IgD-negative memory B cell (primary cell): ENCODE data around the gene PDE4C. TPM values are rescaled to one million over a fixed set of nuclear protein-coding genes. Genes with fewer than 3 reads are reported as not detected.

ENCODE experiments used
- H3K27ac Mint-ChIP-seq, 3 donors: one replicate each; pipeline ENCODE4 v1.8.0; 2020 to 2022; ENCODE audit warnings: mild to moderate bottlenecking in 3 of 3, mixed read lengths in 3 of 3, moderate library complexity in 1 of 3
- H3K27me3 Mint-ChIP-seq: one replicate; pipeline ENCODE4 v1.8.0; 2021; ENCODE audit warnings: mixed read lengths
- H3K36me3 Mint-ChIP-seq: one replicate; pipeline ENCODE4 v1.8.0; 2020; ENCODE audit warnings: mild to moderate bottlenecking, mixed read lengths
- H3K4me1 Mint-ChIP-seq, 3 donors: one replicate each; pipeline ENCODE4 v1.8.0; 2020 to 2022; ENCODE audit warnings: mixed read lengths in 3 of 3, mild to moderate bottlenecking in 1 of 3
- H3K4me3 Mint-ChIP-seq, 4 donors: one replicate each; pipeline ENCODE4 v1.8.0; 2020 to 2022; ENCODE audit warnings: mild to moderate bottlenecking in 4 of 4, mixed read lengths in 4 of 4, moderate library complexity in 3 of 4
- H3K9me3 Mint-ChIP-seq, 3 donors: one replicate each; pipeline ENCODE4 v1.8.0; 2020 to 2021; ENCODE audit warnings: mixed read lengths in 3 of 3, mild to moderate bottlenecking in 1 of 3
- polyA plus RNA-seq: library from polyadenylated mRNA; unstranded; fragments of 300-500 nt; fragmentation: Illumina TruSeq; gene quantifications from one replicate; pipeline ENCODE4 v1.2.3, GENCODE V29; 2021

The PDE4C gene
- polyA plus RNA-seq, 1 donor from 2014 or later: not detected

DNA sequence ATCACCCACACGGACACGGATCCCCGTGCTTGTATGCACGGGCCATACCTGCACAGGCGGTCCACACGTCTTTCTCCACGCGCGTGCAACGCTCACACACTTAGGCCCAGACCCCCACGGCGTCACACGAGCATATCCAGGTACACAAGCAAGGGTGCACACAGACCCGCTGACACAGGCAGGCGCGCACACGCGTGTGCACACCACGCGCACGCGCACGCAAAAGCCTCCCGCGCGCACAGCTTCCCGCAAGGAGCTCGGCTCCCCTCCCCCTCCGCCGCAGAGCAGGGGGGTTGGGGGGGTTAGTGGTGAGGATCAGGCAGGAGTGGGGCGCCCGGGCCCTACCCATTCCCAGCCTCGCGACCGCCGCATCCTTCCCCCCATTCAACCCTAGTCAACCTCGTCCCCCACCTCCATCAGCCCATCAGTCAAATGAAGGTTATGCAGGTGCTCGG is 22.8 kb downstream of the PDE4C start:
- peak overlapping the region; percentile 93 to 99 (median 95) for H3K4me3 Mint-ChIP-seq
- no peaks in the 10 kb centered on the region for H3K27me3 Mint-ChIP-seq
- peaks cover 10 to 14% (median 12%) of the 10 kb centered on the region in 3 donors for H3K4me1 Mint-ChIP-seq
- H3K9me3 Mint-ChIP-seq: no peaks in the 10 kb centered on the region
- no peaks in the 10 kb centered on the region for H3K36me3 Mint-ChIP-seq
- H3K27ac Mint-ChIP-seq: peak overlapping the region; percentile 90 to 97 (median 91)

DNA sequence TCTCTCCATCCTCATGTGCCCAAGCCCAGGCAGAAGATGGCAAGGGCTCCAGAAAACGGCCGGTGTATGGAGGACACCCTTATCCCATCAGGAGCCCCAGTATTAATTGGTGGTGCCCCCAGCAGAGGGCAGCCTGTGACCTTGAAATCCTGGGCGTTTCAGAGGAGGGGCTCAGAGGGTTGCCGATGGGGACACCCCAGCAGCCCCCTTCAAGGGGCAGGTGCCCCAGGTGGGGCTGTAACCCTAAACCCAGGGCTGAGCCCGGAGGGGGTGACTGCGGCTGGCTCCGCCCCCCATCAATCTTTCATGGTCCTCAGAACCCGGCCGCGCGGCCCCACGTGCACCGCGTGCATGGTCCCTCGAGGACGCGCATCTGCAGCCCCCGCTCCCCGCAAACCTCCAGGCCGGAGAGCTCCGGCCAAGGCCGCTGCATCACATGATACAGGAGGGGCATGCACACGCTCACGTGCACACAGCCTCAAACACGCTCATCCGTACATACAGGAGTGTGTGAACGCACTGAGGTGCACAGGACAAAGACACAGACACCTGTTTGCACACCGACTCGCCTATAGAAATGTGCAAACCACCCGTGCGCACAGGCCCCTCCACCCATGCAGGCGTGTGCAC is 23.3 kb downstream of the PDE4C start:
- Mint-ChIP-seq H3K27me3 (no peaks in the 10 kb centered on the region), H3K36me3 (no peaks in the 10 kb centered on the region), H3K4me1 (peaks cover 10 to 14% (median 11%) of the 10 kb centered on the region in 3 donors), H3K27ac (peak overlapping the region; percentile 90 to 97 (median 91)), H3K4me3 (peak overlapping the region; percentile 93 to 99 (median 95)), H3K9me3 (no peaks in the 10 kb centered on the region)

DNA sequence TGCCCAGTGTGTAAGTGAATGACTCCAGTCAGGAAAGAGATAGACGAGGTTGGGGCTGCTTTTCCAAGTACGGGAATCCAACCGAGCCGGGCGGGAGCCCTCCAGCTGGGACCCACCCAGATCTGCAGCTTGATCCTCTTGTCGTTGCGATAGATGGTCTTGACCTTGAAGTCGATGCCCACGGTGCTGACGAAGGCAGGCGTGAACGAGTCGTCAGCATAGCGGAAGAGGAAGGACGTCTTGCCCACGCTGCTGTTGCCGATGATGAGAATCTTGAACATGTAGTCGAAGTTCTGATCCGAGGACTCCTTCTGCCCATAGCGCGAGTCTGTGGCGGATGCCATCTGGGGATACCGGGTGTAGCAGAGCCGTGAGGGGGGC is 23.9 kb downstream of the PDE4C start:
- no peaks in the 10 kb centered on the region for H3K9me3 Mint-ChIP-seq
- peak overlapping the region in 2 of 3 donors; percentile 16 to 79 for H3K27ac Mint-ChIP-seq

DNA sequence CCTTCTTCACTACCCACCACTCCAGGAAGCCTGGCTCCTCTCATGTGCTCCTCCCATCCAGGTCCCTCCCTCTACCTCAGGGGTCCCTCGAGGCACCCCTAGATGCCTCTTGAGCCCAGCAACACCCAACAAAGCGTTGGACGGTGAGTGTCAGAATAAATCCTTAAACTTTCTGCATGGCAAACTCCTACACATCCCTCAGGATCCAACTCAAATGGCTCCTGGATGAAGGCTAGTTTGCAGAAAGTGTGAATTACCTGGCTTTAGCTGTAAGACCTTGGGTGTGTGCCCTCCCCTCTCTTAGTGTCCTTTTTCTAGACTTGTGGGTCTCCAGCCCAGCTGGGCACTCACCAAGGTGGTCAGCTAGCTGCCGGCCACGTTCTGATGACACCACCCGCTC is 27.9 kb downstream of the PDE4C start:
- peak overlapping the region in 1 of 4 donors; percentile 59 for H3K4me3 Mint-ChIP-seq
- peak overlapping the region in 2 of 3 donors; percentile 56 to 57 for H3K27ac Mint-ChIP-seq
- peaks cover 13 to 22% (median 21%) of the 10 kb centered on the region in 3 donors for H3K4me1 Mint-ChIP-seq
- no peaks in the 10 kb centered on the region for H3K9me3 Mint-ChIP-seq
- H3K36me3 Mint-ChIP-seq: no peaks in the 10 kb centered on the region
- H3K27me3 Mint-ChIP-seq: no peaks in the 10 kb centered on the region

More for the DNA sequence above, 23.9 kb downstream of the PDE4C start:
- Mint-ChIP-seq H3K27me3 (no peaks in the 10 kb centered on the region), H3K36me3 (no peaks in the 10 kb centered on the region), H3K4me3 (peak overlapping the region; percentile 67 to 93 (median 73)), H3K4me1 (peaks cover 10 to 14% (median 11%) of the 10 kb centered on the region in 3 donors)

DNA sequence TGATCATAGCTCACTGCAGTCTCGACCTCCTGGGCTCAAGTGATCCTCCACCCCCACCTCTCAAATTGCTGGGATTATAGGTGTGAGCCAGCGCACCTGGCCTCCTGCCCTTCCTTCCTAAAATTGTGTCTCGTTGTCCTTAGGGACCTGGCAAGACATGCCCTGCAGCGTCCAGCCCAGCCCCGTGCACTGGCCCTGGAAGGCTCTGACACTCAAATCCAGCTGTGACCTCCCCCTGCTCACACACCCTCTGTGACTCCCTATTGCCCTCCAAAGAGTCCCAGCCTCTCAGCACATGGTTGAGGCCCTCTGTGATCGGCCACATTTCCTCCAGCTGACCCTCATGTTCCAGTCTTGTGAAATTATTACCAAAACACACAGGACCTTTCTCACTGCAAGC is 28.3 kb downstream of the PDE4C start:
- H3K4me3 Mint-ChIP-seq: peak overlapping the region in 2 of 4 donors; percentile 59 to 74
- no peaks in the 10 kb centered on the region for H3K27me3 Mint-ChIP-seq
- H3K27ac Mint-ChIP-seq: peak overlapping the region; percentile 56 to 76 (median 57)
- peaks cover 13 to 24% (median 19%) of the 10 kb centered on the region in 3 donors for H3K4me1 Mint-ChIP-seq
- no peaks in the 10 kb centered on the region for H3K9me3 Mint-ChIP-seq
- H3K36me3 Mint-ChIP-seq: no peaks in the 10 kb centered on the region

DNA sequence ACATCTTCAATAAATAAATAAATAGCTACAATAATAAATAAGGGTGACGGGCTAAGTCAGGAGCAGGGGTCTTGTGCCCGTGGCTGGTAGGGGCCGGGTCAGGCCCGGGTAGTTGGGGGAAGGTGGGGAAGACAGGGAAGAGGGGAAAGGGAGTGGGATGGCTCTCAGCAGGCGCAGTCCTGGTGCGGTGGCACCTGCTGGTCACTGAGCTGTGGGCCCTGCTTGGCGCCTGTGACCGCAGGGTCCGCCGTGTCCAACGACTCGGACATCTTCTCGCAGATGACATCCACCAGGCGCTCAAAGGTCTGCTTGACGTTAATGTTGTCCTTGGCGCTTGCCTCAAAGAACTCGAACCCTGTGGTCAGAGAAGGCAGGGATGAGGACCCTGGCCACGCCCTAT is 28.9 kb downstream of the PDE4C start:
- peaks cover 9 to 21% (median 17%) of the 10 kb centered on the region in 3 donors for H3K4me1 Mint-ChIP-seq
- no peaks in the 10 kb centered on the region for H3K27me3 Mint-ChIP-seq
- H3K9me3 Mint-ChIP-seq: no peaks in the 10 kb centered on the region
- peak overlapping the region in 1 of 3 donors; percentile 50 for H3K27ac Mint-ChIP-seq
- no peaks in the 10 kb centered on the region for H3K36me3 Mint-ChIP-seq
- H3K4me3 Mint-ChIP-seq: no peak overlapping the region

DNA sequence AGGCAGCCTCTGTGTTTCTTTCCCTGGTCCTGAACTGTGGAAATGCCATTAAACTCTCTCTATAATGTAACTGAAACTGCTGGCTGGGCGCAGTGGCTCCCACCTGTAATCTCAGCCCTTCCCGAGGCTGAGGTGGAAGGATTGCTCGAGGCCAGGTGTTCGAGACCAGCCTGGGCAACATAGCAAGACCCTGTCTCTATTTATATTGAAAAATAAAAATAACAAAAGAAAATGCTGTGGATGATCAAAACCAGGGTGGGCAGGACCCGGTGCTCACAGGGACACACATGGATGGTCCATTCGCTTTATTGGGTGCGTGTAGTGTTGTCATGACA is 29.8 kb downstream of the PDE4C start:
- no peaks in the 10 kb centered on the region for H3K36me3 Mint-ChIP-seq
- H3K9me3 Mint-ChIP-seq: no peaks in the 10 kb centered on the region
- peak overlapping the region in 2 of 3 donors; percentile 27 to 39 for H3K27ac Mint-ChIP-seq
- peaks cover 14 to 21% (median 20%) of the 10 kb centered on the region in 3 donors for H3K4me1 Mint-ChIP-seq
- H3K27me3 Mint-ChIP-seq: no peaks in the 10 kb centered on the region
- peak overlapping the region in 3 of 4 donors; percentile 35 to 68 (median 46) for H3K4me3 Mint-ChIP-seq

DNA sequence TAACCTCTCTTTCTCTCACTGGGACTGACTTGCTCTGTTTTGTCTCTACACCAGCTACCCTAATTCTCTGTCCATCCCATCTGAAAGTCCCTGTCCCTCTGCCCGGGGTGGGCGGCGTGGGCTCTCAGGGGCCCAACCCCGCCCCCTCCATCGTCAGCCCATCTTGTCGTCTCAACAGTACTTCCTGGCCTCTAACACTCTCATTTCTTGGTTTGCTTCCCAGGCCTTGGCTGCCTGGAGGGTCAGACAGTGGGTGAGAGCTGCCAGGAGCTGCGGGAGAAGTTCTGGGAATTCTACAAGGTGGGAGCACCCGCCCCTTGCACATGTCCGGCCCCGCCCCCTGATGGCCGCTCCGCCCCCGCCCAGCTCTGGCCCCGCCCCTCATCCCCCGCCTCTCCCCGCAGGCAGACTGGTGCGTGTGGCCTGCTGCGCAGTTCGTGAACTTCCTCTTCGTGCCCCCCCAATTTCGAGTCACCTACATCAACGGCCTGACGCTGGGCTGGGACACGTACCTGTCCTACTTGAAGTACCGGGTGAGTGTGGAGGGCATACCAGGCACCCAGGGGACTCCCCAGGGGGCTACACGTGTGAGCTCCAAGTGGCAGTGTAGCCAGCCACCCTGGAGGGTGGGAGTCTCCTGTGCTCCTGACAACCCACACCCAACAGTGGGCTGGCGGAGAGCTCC is 31.5 kb downstream of the PDE4C start:
- H3K4me3 Mint-ChIP-seq: peak overlapping the region; percentile 85 to 94 (median 94)
- peaks cover 14 to 26% (median 23%) of the 10 kb centered on the region in 3 donors for H3K4me1 Mint-ChIP-seq
- H3K27me3 Mint-ChIP-seq: no peaks in the 10 kb centered on the region
- H3K36me3 Mint-ChIP-seq: no peaks in the 10 kb centered on the region
- H3K27ac Mint-ChIP-seq: peak overlapping the region; percentile 6 to 83 (median 80)
- no peaks in the 10 kb centered on the region for H3K9me3 Mint-ChIP-seq

DNA sequence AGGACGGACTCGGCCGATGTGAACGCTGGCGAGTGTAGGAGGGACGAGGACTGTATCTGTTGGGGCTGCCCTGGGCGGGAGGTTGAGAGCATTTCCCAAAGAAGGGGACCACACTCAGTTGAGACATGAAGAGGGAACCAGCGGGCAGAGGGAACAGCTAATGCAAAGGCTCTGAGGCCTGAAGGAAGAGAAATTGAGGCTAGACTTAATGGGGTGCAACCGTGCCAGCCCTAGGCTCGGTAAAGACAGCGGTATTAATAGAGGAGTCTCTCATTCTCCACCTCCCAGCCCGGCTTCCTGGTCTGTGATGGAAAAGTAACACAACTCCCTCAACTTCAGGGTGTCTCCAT is 32.1 kb downstream of the PDE4C start:
- no peaks in the 10 kb centered on the region for H3K27me3 Mint-ChIP-seq
- peak overlapping the region in 2 of 3 donors; percentile 6 to 83 for H3K27ac Mint-ChIP-seq
- H3K4me1 Mint-ChIP-seq: peaks cover 14 to 28% (median 23%) of the 10 kb centered on the region in 3 donors
- H3K4me3 Mint-ChIP-seq: peak overlapping the region; percentile 85 to 94 (median 94)
- no peaks in the 10 kb centered on the region for H3K9me3 Mint-ChIP-seq
- no peaks in the 10 kb centered on the region for H3K36me3 Mint-ChIP-seq

DNA sequence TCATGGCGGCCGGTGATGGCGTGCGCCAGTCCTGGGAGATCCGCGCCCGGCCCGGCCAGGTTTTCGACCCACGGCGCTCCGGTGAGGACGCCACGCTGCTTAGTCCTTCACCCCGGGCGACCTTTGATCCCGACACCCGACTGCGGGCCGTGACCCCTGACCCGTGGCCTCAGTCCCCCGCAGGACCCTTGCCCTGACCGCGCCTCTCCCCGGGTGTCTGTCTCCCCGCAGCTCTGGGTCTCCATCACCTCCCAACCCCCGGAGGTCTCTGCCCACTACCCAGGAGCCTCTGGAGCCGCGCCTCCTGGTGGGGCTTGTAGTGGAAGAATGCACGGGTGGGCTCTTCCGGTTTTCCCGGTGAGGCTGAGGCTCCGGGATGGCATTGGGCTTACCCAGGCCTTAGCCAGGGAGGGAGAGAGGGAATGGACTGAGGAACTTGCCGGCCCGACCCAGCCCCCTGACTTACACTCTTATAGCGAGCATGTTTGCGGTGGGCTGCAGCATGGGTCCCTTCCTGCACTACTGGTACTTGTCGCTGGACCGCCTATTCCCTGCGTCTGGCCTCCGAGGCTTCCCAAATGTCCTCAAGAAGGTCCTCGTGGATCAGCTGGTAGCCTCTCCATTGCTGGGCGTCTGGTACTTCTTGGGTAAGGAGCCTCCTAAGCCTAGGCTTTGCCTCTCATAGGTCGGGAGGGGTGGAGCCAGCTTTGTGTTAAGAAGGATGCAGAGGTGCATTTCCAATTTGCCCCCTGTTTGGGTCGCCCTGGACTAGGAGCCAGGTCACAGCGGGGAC is 32.7 kb downstream of the PDE4C start:
- Mint-ChIP-seq H3K9me3 (no peaks in the 10 kb centered on the region), H3K36me3 (no peaks in the 10 kb centered on the region), H3K27ac (peak overlapping the region; percentile 83 to 99 (median 93)), H3K4me1 (peaks cover 14 to 31% (median 25%) of the 10 kb centered on the region in 3 donors), H3K27me3 (no peaks in the 10 kb centered on the region), H3K4me3 (peak overlapping the region; percentile 85 to 94 (median 94))

DNA sequence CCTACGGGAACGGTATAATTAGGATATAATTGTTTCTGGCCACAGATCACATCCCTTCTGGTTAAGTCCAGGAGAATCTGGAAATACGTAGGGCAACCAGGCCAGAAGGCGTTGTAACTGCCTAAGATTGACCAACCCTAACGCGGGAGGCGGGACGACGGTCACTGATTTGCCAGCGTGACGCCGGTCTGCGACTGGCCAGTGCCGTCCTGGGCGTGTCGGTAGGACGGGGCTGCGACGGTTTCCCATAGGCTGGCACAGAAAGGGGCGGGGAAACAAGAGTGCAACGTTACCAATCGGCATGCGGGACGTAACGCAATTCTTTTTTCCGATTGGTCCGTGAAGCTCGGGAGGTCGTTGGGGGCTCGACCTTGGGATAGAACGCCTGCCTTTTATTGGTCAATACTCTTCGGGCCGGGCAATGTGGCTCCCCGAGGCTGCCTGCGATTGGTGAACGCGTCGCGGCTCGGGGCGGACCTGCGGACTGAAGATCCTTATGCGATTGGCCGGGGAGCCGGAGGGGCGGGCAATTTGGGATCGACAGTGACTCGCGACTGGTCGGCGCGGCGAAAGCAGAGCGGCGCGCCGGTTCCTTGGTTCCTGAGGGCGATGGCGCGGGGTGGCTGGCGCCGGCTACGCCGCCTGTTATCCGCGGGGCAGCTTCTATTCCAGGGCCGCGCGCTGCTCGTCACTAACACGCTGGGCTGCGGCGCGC is 33.4 kb downstream of the PDE4C start, which contains the start of gene MPV17L2:
Gene MPV17L2, plus strand, starts transcription at position 546 of the 715 bp plus-strand sequence. Its CDS starts 64 bp downstream, at position 610.
- peaks cover 14 to 31% (median 25%) of the 10 kb centered on the region in 3 donors for H3K4me1 Mint-ChIP-seq
- H3K4me3 Mint-ChIP-seq: peak within 1 kb of the TSS; percentile 85 to 94 (median 94)
- H3K9me3 Mint-ChIP-seq: no peaks in the 10 kb centered on the region
- H3K27me3 Mint-ChIP-seq: no peaks in the 10 kb centered on the region
- H3K27ac Mint-ChIP-seq: peak within 1 kb of the TSS; percentile 83 to 99 (median 93)
- no peaks in the 10 kb centered on the region for H3K36me3 Mint-ChIP-seq

DNA sequence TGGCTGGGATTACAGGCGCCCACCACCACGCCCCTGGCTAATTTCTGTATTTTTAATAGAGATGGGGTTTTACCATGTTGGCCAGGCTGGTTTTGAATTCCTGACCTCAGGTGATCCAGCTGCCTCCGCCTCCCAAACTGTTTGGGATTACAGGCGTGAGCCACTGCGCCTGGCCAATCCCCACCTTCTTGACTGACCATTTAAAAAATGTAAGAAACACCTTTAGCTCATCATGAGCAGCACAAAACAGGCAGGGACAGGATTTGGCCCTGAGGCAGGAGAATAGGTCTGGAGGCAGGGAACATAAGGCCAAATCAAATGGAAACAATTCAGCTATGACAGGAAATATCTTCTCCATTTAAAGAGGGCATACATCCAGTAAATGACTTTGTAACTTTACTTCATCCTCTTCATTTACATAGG is 34.6 kb downstream of the PDE4C start:
- Mint-ChIP-seq H3K4me3 (peak overlapping the region; percentile 85 to 94 (median 94)), H3K36me3 (no peaks in the 10 kb centered on the region), H3K27me3 (no peaks in the 10 kb centered on the region), H3K27ac (peak overlapping the region; percentile 83 to 99 (median 93)), H3K4me1 (peaks cover 14 to 31% (median 27%) of the 10 kb centered on the region in 3 donors), H3K9me3 (no peaks in the 10 kb centered on the region)

DNA sequence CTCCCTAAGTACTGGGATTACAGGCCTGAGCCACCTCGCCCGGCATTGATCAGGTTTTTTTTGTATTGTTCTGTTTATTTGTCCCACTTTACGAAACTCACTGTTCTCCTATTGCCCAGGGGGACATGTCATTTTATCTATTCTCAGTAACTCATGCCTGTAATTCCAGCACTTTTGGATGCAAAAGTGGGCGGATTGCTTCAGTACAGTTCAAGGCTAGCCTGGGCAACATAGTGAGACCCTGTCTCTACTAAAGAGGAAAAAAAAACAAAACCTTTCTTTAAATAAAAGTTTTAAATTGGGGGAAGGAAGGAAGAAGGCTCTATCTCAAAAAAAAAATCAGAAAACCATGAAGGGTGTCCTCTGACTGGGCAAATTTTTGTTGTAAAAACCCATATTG is 36.0 kb downstream of the PDE4C start:
- Mint-ChIP-seq H3K4me3 (peak overlapping the region in 1 of 4 donors; percentile 18), H3K27me3 (no peaks in the 10 kb centered on the region), H3K36me3 (peaks cover 2% of the 10 kb centered on the region), H3K27ac (peak overlapping the region in 2 of 3 donors; percentile 43 to 50), H3K4me1 (peaks cover 18 to 29% (median 28%) of the 10 kb centered on the region in 3 donors), H3K9me3 (no peaks in the 10 kb centered on the region)

DNA sequence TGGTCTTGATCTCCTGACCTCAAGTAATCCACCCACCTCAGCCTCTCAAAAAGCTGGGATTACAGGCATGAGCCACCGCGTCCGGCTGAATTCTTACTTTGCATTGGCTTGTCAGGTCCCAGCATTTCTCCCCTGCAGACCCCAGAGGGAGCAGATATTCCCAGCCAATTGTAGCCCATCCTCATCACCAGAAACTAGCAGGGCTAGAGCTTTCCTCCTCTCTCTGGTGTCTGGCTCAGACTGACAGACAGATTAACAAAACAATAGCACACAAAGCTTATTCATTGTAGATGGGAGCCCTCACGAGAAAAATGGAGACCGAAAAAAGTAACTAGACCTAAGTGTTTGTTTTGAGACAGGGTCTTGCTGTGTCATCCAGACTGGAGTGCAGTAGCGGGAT is 40.7 kb downstream of the PDE4C start:
- peaks cover 6% of the 10 kb centered on the region for H3K36me3 Mint-ChIP-seq

More for the DNA sequence above, 40.7 kb downstream of the PDE4C start:
- Mint-ChIP-seq H3K4me3 (peak overlapping the region in 1 of 4 donors; percentile 32), H3K27ac (peak overlapping the region in 1 of 3 donors; percentile 72), H3K27me3 (no peaks in the 10 kb centered on the region), H3K9me3 (no peaks in the 10 kb centered on the region), H3K4me1 (peaks cover 11 to 16% (median 11%) of the 10 kb centered on the region in 3 donors)
